ENCODE measurements around the gene BEX3.

The BEX3 gene

DNA sequence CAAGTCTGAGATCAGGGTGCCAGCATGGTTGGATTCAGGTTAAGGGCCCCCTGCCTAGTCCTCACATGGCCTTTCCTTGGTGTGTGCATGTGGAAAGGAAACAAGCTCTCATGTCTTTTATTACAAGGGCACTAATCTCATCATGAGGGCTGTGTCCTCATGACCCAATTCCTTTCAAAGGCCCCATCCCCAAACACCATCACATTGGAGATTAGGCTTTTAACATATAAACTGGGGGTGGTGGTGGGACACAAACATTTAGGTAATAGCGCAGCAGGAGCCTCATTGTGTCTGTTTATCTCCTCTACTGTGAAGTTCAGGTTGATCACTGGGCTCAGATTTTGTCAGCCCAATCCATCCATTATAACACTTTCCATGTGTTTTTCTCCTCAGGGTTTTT is 41.0 kb downstream of the BEX3 start:
- DNase-seq = no peak

DNA sequence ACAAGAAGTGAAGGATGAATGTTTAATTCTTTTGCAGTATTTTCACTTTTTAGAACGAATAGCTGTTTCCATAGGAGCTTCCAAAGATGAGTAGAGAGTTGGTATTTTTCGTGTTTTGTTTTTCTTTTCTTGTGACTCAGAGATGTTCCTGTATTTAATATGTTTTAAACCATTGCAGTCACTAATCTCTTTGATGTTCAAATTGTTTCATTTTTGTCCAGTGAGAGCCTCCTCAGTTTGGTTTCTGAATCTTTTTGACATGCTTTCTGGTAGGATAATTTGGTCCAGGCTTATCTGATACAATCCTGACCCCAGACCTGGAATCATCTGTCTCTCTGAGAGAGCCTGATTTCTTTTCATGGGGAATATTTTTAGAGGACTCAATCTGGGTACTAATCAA is 41.6 kb downstream of the BEX3 start:
- no peak for DNase-seq

DNA sequence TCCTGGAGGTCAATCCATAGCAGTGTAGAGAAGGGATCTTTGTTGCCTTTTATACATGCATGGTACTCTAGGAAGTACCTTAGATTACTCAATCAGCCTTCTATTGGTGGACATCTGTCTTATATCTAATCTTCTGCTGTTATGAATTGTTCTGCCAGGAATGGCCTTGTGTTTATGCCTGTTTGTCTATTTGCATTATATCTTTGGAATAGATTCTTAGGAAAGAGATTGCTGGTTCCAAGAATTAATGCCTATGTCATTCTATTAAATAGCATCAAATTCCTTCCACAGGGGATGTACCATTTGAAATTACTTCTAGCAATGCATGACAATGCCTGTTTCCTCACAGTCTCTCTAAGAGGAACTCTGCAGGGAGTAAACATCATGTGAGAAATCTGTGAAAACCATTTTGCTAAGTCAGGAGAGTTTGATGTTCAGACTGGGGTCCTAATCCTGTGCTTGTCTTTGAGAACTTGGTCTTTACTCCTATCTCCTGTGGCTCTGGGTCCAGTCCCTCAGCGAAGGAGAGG is 42.5 kb downstream of the BEX3 start:
- no peak for DNase-seq

DNA sequence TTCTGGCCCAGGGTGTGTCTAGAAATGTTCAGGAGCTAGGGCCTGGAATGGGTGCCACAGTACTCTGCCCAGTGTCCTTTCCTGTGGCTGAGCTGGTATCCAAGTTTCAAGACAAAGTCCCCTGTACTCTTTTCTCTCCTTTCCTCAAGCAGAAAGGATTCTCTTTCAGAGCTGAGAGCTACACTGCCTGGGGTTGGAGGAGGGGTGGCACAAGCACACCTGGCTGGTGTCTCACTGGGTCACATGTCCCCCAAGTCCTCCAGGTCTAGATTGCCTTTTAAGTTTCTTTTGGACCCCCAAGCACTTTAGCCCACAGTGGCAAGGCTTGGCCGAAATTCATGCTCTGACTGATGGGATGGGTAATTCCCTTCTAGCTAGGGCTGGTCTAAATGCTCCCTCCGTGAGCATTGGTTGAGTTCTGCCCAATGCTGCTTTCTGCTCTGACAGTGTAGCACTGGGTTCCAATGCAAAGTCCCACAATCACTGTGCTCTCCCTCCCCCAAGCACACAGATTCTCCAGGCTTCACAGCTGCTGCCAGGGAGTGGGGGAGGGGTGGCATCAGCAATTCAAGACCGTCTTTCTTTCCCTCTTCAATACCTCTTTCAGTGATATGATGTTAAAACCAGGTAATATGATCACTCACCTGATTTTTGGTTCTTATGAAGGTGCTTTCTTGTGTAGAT is 47.8 kb downstream of the BEX3 start:
- no peak for DNase-seq
